Activated CD8-positive, alpha-beta memory T cell treated with anti-CD3 and anti-CD28 coated beads, Interleukin-2, amount 10 ng/mL, durations not matched to agents 7 days and 5 days (primary cell): ENCODE data around the gene XPA. TPM values are rescaled to one million over a fixed set of nuclear protein-coding genes. Genes with fewer than 3 reads are reported as not detected.

Source experiments
- ATAC-seq: fragments of 150-1000 bp; cut with Tn5 transposase; one replicate; pipeline ENCODE4 v1.10.0; 2021; ENCODE audit warnings: moderate library complexity
- CTCF ChIA-PET: fragments of 350-600 bp; sonication (Branson Sonifier 250); formaldehyde crosslinking; loops from one replicate; lab custom pipeline; 2021; ENCODE audit warnings: antibody characterized with exemption; lab: Charles Lee
- DNase-seq: peaks from one replicate; pipeline ENCODE4 v3.0.0-alpha.2; 2020
- H3K27ac Mint-ChIP-seq: one replicate; pipeline ENCODE4 v1.8.0; 2021; ENCODE audit warnings: mild to moderate bottlenecking, mixed read lengths
- H3K27me3 Mint-ChIP-seq: one replicate; pipeline ENCODE4 v1.8.0; 2021; ENCODE audit warnings: mixed read lengths
- H3K36me3 Mint-ChIP-seq: one replicate; pipeline ENCODE4 v1.8.0; 2021; ENCODE audit warnings: mild to moderate bottlenecking, mixed read lengths
- H3K4me1 Mint-ChIP-seq: one replicate; pipeline ENCODE4 v1.8.0; 2021; ENCODE audit warnings: mixed read lengths
- H3K4me3 Mint-ChIP-seq: one replicate; pipeline ENCODE4 v1.8.0; 2021; ENCODE audit warnings: mild to moderate bottlenecking, moderate library complexity, mixed read lengths
- H3K9me3 Mint-ChIP-seq: one replicate; pipeline ENCODE4 v1.8.0; 2022; ENCODE audit warnings: low read depth, mixed read lengths
- total RNA-seq, 2 experiments: library from RNA; stranded (reverse); gene quantifications; one replicate each; pipeline ENCODE4 v1.2.3, GENCODE V29; 2021

Gene XPA
- total RNA-seq, 2 experiments from 2014 or later, result 7.8 to 11.8 TPM

DNA sequence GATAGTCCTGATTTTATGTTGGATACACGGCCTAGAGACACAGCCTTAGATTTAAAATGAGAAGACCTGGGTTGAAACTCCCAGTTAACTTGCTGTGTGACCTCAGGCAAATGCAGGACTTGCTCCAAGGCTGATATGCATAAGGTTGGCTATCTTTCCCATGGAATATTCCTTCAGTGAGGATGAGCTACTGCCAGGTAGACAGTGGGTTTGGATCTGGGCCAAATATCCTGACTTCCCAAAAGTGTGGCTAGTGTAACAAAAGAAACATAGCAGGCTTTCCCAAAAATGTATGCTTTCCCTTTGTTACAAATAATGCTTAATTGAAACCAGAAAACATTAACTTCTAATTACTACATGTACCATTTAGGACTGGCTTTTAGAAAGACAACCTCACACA, 697 bp upstream of the XPA start:
- H3K4me3 Mint-ChIP-seq, result peak overlapping the region; percentile 86
- peaks cover 11% of the 10 kb centered on the region for H3K36me3 Mint-ChIP-seq
- peaks cover 46% of the 10 kb centered on the region for H3K4me1 Mint-ChIP-seq
- ATAC-seq (no peak), DNase-seq (no peak)
- H3K27me3 Mint-ChIP-seq, result peaks cover 3% of the 10 kb centered on the region
- no peaks in the 10 kb centered on the region for H3K9me3 Mint-ChIP-seq
- CTCF ChIA-PET, result interaction anchor here (1.3 to 1.7 kb wide), 4 partner anchors 17 to 205 kb away, joined by 3 to 5 read pairs (median 4); partner anchors contain the start of genes NCBP1 and TSTD2
- H3K27ac Mint-ChIP-seq, result peak overlapping the region; percentile 93

DNA sequence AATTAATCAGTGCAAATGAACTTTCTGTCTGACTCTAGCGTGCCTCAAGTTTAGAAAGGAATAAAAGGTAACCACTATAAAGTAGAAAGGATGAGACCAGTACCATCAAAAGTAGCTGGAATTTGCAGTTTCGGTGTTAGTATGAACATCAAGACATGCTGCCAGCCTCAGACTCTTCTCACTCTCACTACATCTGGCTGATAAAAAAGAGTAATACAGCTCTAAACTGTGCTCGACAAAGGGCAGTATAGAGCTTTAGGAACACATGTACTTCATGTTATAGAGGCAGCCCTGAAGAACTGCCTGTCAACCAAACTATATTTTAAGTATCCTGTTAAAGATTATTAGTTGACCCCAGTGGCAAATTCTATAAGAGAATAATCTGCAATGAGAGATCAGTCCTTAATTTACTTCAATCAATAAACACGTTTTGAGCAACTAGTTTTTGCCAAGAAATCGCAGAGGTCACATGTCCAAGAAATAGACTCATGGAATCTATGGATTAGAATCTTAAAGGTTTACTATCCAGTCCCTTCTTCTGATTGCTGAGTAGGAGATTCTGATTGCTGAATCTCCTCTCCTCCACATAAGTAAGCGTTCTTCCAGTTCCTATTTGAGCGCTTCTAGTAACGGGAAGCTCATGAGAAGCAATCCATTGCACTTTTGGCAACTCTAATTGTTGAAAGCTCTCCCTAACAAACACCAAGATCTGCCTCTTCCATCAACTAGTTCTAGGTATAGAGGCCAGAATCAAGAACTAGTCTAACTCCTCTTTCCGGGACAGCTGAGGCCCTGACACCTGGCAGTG, 941 bp downstream of the XPA start:
- ATAC-seq (no peak), DNase-seq (no peak)
- H3K27ac Mint-ChIP-seq, result peak overlapping the region; percentile 93
- CTCF ChIA-PET, result interaction anchor here (0.6 to 2.1 kb wide), 10 partner anchors 10 to 339 kb away, joined by 3 to 7 read pairs (median 4); partner anchors contain the start of genes NCBP1 and TSTD2
- H3K4me3 Mint-ChIP-seq, result peak overlapping the region; percentile 86
- H3K9me3 Mint-ChIP-seq, result no peaks in the 10 kb centered on the region
- H3K4me1 Mint-ChIP-seq, result peaks cover 48% of the 10 kb centered on the region
- no peaks in the 10 kb centered on the region for H3K27me3 Mint-ChIP-seq
- H3K36me3 Mint-ChIP-seq, result peaks cover 16% of the 10 kb centered on the region

DNA sequence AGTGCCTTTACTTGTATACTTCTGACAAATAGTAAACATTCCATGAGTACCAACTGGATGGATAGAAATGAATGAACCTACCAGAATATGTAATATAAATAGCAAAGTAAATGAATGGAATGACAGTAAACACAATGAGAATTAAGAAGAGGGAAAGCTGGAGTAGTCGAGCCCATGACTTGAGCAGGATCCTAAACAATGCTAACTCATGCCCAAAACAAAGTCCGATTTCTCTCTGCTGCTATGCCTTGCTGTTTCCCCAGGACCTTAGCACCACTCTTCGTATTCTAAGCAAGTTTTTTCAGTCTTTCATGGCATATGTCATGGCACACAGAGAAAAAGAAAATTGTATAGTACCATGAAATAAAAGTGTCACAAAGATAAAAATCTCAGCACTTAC, 1.8 kb downstream of the XPA start:
- H3K27me3 Mint-ChIP-seq, result no peaks in the 10 kb centered on the region
- H3K9me3 Mint-ChIP-seq, result no peaks in the 10 kb centered on the region
- no peak overlapping the region for H3K27ac Mint-ChIP-seq
- H3K4me3 Mint-ChIP-seq, result peak overlapping the region; percentile 86
- CTCF ChIA-PET, result interaction anchor here (0.9 to 2.1 kb wide), 3 partner anchors 10 to 340 kb away, joined by 3 to 7 read pairs (median 3); no protein-coding TSS in a partner anchor
- H3K4me1 Mint-ChIP-seq, result peaks cover 48% of the 10 kb centered on the region
- ATAC-seq (no peak), DNase-seq (no peak)
- peaks cover 21% of the 10 kb centered on the region for H3K36me3 Mint-ChIP-seq

DNA sequence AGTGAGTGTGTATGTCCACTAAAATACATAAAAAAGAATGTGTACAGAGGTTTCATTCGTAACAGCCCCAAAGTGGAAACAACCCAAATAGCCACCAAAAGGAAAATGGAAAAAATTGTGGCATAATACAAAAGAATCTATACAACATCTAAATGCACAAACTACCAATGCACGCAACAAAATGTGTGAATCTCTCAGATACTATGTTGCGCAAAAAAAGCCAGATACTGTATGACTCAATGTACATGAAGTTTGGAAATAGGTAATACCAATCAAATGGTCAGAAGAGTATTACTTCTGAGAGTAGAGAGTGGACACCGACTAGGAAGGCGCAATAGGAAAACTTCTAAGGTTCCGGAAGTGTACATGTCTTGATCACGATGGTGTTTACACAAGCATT, 2.4 kb downstream of the XPA start:
- Mint-ChIP-seq H3K4me3 (no peak overlapping the region), H3K27ac (no peak overlapping the region), H3K9me3 (no peaks in the 10 kb centered on the region), H3K36me3 (peaks cover 26% of the 10 kb centered on the region), H3K27me3 (no peaks in the 10 kb centered on the region), H3K4me1 (peaks cover 48% of the 10 kb centered on the region)
- CTCF ChIA-PET, result no interaction called here
- ATAC-seq (no peak), DNase-seq (no peak)

DNA sequence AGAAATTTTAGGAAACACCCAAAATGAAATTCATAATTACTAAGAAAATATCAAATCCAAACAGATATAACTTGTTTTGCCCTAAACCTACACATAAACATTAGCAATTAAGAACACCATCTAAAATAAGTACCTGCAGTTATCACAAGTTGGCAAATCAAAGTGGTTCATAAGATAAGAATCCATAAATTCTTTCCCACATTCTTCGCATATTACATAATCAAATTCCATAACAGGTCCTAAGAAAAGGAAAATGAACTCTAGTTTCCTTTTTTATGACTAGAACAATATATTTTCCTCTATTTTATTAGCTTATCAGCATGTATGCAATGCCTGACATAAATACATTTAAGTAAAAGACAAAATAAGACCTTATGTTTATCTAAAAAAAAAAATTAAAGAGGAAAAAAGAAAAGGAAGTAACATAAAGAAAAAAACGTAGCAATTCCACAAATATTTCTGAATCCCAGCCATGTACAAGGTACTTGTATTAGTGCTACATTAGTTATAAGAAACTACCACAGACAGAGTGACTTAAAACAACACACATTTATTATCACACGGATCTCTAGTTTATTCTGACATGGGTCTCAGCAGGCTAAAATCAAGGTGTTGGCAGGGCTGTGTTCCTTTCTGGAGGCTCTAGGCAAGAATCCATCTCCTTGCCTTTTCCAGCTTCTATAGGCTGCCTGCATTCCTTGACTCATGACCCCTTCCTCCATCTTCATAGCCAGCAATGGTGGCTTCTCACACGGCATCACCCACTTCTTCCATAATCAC, 7.5 kb downstream of the XPA start:
- Mint-ChIP-seq H3K36me3 (peaks cover 40% of the 10 kb centered on the region), H3K27me3 (no peaks in the 10 kb centered on the region), H3K4me1 (peaks cover 20% of the 10 kb centered on the region), H3K4me3 (no peak overlapping the region), H3K27ac (no peak overlapping the region), H3K9me3 (no peaks in the 10 kb centered on the region)
- ATAC-seq, result no peak
- DNase-seq, result no peak
- CTCF ChIA-PET, result interaction anchor here (1.5 kb wide), 1 partner anchor 10 kb away, joined by 5 read pairs; no protein-coding TSS in a partner anchor

DNA sequence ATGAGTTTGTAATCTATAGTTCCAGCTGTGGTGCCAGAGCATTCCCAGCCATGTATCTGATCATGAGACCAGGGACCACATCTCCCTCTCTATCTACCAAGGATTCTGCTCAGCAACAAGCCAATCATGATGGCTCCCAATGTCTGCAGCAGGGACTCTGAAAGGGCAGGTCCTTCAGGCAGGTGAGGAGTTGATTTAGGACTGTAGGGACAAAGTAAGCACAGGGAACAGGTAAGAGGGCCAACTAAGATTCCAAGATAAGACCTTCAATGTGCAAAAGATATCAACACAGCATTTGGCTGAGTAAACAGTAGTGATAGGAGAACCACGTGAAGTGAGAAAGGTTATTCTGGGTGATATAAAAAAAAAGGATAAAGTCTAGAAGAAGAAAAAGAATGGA, 8.5 kb downstream of the XPA start:
- peaks cover 10% of the 10 kb centered on the region for H3K4me1 Mint-ChIP-seq
- ATAC-seq (no peak), DNase-seq (no peak)
- H3K9me3 Mint-ChIP-seq, result no peaks in the 10 kb centered on the region
- H3K27ac Mint-ChIP-seq, result no peak overlapping the region
- H3K36me3 Mint-ChIP-seq, result peaks cover 45% of the 10 kb centered on the region
- no peaks in the 10 kb centered on the region for H3K27me3 Mint-ChIP-seq
- H3K4me3 Mint-ChIP-seq, result no peak overlapping the region
- CTCF ChIA-PET, result interaction anchor here (1.5 kb wide), 1 partner anchor 9 kb away, joined by 5 read pairs; no protein-coding TSS in a partner anchor

DNA sequence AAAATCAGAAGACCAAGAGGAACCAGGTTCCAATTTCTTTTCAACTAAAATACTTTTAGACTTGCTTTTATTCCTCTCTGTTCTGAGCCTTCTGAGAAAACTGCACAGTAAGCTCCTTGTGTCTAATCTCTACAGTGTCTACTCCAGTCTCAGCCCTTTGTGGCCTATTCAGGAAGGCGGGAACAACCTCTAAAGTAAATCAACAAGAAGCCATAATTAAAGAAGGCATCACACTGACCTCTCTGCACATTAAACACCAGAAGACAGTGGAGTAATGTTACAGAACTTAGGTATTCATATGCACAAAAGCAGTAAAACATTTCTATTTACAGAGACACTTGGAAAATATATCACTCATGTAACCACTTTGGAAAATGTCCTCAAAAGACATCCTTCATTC, 14.9 kb downstream of the XPA start:
- H3K36me3 Mint-ChIP-seq, result peaks cover 40% of the 10 kb centered on the region
- H3K4me1 Mint-ChIP-seq, result peaks cover 3% of the 10 kb centered on the region
- no peaks in the 10 kb centered on the region for H3K9me3 Mint-ChIP-seq
- CTCF ChIA-PET, result interaction anchor here (1.1 kb wide), 1 partner anchor 23 kb away, joined by 3 read pairs; no protein-coding TSS in a partner anchor
- no peak for DNase-seq
- no peak overlapping the region for H3K27ac Mint-ChIP-seq
- H3K4me3 Mint-ChIP-seq, result no peak overlapping the region
- H3K27me3 Mint-ChIP-seq, result no peaks in the 10 kb centered on the region
- ATAC-seq, result no peak

DNA sequence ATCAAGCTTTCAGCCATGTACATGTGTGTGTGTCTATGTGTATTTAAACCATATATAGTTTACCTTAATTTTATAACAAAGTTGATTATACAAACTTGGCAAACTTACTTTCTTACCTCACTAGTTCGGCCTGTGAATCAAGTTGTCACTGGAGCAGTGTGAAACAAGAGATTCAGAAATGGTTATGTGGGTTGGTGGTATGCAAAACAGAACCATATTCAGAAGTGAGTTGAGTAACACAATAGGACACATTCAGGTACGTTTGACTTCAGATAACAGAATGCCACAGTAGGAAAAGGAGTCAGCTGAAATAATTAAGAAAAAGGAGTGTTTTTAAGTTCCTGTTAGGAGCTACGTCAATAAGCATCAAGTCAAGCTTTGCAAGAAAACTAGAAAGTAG, 21.5 kb downstream of the XPA start:
- Mint-ChIP-seq H3K36me3 (peaks cover 53% of the 10 kb centered on the region), H3K27me3 (no peaks in the 10 kb centered on the region), H3K4me1 (peaks cover 5% of the 10 kb centered on the region), H3K27ac (peak overlapping the region; percentile 10), H3K4me3 (no peak overlapping the region), H3K9me3 (no peaks in the 10 kb centered on the region)
- DNase-seq (no peak), ATAC-seq (no peak)
- CTCF ChIA-PET, result no interaction called here

DNA sequence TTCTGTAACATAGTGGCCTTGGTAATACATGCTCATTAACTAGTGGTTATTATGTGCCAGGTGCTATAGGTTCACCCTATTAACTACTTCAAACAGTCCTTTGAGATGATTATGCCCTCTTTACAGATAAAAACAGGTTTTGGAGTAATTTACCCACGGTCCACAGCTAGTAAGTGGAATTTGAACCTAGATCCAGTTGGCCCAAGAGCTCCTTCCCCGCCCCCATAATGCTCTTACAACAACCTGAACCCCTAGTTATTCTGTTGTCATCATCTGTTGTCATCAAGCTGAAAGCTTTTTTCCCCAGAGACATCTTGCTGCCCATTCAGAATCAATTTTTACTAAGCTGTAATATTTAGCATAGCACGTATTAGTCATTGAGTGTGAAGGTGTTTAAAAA, 23.2 kb downstream of the XPA start:
- DNase-seq, result no peak

DNA sequence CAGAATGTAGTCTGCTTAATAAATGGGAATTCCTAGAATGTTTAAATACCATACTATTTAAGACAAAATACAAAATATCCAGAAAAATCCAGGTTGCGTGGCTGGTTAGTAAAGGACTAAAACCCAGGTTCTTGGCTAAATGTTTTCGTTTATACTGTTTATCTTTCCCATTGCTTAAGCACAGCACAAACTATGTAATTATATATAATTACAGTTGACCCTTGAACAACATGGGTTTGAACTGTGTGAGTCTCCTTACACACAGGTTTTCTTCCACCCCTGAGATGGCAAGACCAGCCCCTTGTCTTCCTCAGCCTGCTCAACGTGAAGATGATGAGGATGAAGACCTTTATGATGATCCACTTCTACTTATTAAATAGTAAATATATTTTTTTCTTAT, 24.7 kb downstream of the XPA start:
- ATAC-seq (no peak), DNase-seq (no peak)
- Mint-ChIP-seq H3K36me3 (peaks cover 54% of the 10 kb centered on the region), H3K4me3 (no peak overlapping the region), H3K27ac (no peak overlapping the region), H3K4me1 (peaks cover 7% of the 10 kb centered on the region), H3K9me3 (no peaks in the 10 kb centered on the region), H3K27me3 (no peaks in the 10 kb centered on the region)
- CTCF ChIA-PET, result no interaction called here

More for the DNA sequence above, 23.2 kb downstream of the XPA start:
- Mint-ChIP-seq H3K27ac (no peak overlapping the region), H3K4me3 (no peak overlapping the region), H3K9me3 (no peaks in the 10 kb centered on the region), H3K27me3 (no peaks in the 10 kb centered on the region), H3K36me3 (peaks cover 56% of the 10 kb centered on the region), H3K4me1 (peaks cover 5% of the 10 kb centered on the region)
- CTCF ChIA-PET, result no interaction called here
- ATAC-seq, result no peak

DNA sequence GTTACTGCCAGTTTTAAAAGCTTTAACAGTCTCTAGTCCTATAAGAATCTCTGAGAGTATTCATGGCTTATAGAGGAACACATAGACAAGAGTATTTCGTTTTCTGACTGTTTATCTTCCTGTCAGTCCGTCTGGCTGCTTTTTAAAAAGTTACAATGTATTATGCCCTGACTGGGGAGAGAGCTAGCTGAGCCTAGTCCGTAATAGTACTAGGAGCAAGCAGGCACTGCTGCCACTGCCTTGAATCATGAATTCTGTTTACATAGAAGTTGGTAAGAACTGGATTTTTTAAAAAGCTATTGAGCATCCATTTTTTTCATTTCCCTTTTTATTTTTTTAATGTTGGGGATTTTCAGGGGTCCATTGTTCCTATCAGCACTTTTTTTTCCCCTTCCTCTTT, 26.6 kb downstream of the XPA start:
- CTCF ChIA-PET, result interaction anchor here (1.3 to 1.4 kb wide), 2 partner anchors 9 to 11 kb away, joined by 3 read pairs; no protein-coding TSS in a partner anchor
- H3K27ac Mint-ChIP-seq, result no peak overlapping the region
- no peak overlapping the region for H3K4me3 Mint-ChIP-seq
- H3K4me1 Mint-ChIP-seq, result peaks cover 21% of the 10 kb centered on the region
- H3K9me3 Mint-ChIP-seq, result no peaks in the 10 kb centered on the region
- ATAC-seq (no peak), DNase-seq (no peak)
- H3K36me3 Mint-ChIP-seq, result peaks cover 56% of the 10 kb centered on the region
- H3K27me3 Mint-ChIP-seq, result no peaks in the 10 kb centered on the region

DNA sequence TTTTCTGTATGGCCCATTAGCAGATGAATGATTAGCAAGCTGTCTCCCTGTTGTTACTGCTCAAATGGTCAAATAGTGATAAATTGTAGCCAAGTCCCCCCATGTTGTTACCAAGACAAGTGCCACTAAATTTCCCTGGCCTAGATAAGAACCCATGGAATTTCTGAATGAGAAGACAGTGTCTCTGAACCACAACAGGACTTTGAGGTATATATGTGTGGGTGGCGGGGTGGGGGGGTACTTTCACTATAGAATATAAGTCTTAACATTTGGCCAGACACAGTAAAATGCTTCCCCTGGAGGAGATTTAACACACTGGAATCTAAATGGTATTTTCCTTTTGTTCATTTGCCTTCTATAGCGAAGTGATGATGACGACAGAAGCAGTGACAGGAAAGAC, 28.7 kb downstream of the XPA start:
- no peaks in the 10 kb centered on the region for H3K27me3 Mint-ChIP-seq
- H3K4me3 Mint-ChIP-seq, result no peak overlapping the region
- H3K36me3 Mint-ChIP-seq, result peaks cover 63% of the 10 kb centered on the region
- H3K9me3 Mint-ChIP-seq, result no peaks in the 10 kb centered on the region
- ATAC-seq (no peak), DNase-seq (no peak)
- no peak overlapping the region for H3K27ac Mint-ChIP-seq
- CTCF ChIA-PET, result no interaction called here
- peaks cover 22% of the 10 kb centered on the region for H3K4me1 Mint-ChIP-seq

DNA sequence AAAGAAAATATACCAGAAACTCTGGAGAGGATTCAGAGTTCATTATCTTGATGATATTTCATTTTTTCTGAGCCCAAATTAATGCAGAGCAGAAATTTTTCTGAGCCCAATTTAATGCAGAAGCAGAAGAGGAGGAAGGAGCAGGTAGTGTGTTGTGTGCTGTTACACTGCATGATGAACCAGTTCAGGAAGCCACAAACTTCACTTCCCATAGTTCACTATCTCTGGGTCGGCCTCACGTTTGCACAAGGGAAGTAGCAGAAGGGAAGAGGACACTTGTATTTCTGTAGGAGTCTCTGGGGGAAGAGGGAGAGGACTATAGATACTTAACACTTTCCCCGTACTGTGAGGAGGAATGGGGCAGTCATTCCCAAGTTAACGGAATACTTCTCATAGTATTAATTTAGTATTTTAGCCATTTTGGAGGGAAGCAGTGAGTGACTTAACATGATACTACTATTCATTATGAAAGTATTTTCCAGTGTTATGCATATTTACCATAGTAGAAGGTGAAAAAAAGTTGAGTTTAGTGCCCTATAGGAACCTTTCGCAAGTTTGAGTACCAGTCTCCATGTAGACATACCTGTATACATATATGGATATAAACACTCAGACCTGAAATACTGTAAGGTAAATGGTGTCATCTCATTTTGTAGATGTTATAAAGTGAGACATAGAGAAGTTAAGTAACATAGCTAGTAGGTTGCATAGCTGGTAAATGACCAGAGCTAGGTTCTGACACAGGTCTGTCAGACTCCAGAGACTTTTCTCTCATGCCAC, 30.0 kb downstream of the XPA start:
- CTCF ChIA-PET, result no interaction called here
- H3K27me3 Mint-ChIP-seq, result no peaks in the 10 kb centered on the region
- H3K4me1 Mint-ChIP-seq, result peaks cover 22% of the 10 kb centered on the region
- H3K9me3 Mint-ChIP-seq, result no peaks in the 10 kb centered on the region
- H3K36me3 Mint-ChIP-seq, result peaks cover 64% of the 10 kb centered on the region
- DNase-seq (no peak), ATAC-seq (no peak)
- H3K27ac Mint-ChIP-seq, result peak overlapping the region; percentile 67
- no peak overlapping the region for H3K4me3 Mint-ChIP-seq
